ENCODE results near the gene PLRG1. TPM values are rescaled to one million over a fixed set of nuclear protein-coding genes. Genes with fewer than 3 reads are reported as not detected.

The PLRG1 gene
- total and polyA plus RNA-seq, 7 donors: 34.5 to 52.4 (median 43.0) TPM

DNA sequence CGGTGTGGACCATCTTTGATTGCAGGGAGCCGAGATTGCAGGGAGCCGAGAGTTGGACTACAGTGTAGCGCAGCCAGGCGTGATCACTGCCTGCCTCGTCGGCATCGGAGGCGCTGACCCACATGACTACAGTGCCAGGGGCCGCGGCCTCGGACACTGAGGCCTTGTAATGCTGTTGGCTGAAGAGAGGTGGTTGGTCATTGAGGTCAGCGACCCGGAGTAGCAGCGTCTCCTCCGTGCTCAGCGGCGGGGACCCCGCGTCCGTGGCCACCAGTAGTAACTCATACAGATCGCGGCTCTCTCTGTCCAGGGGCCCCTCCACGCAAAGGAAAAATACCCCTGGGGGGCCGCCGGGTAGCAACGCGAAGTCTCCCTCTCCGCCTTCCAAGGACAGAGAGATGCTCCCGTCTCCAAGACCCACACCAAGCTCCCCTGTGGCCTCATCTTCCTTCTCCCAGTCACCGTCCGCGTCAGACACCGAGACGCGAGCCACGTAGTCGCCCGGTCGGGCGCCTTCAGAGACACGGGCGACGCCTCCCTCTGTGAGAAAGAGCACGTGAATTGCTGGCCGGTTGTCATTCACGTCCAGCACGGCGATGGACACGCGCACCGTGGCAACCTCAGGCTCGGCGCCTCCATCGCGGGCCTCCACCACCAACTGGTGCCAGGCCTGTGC lies 60.5 kb downstream of the PLRG1 start:
- Histone ChIP-seq H3K27me3 (ENCODE audit: insufficient read depth in 3 of 3, low read length in 2 of 3) (peaks cover 5 to 55% (median 15%) of the 10 kb centered on the region in 3 donors), H3K4me1 (no peaks in the 10 kb centered on the region), H3K27ac (no peak overlapping the region), H3K9me3 (no peaks in the 10 kb centered on the region), H3K4me3 (peak overlapping the region; percentile 49), H3K36me3 (ENCODE audit: insufficient read depth in 1 of 2, low read depth in 1 of 2) (no peaks in the 10 kb centered on the region)
- DNase-seq (peak in 1 of 2 donors; percentile 10), ATAC-seq (no peak)
- TF ChIP-seq, protein P1, sequence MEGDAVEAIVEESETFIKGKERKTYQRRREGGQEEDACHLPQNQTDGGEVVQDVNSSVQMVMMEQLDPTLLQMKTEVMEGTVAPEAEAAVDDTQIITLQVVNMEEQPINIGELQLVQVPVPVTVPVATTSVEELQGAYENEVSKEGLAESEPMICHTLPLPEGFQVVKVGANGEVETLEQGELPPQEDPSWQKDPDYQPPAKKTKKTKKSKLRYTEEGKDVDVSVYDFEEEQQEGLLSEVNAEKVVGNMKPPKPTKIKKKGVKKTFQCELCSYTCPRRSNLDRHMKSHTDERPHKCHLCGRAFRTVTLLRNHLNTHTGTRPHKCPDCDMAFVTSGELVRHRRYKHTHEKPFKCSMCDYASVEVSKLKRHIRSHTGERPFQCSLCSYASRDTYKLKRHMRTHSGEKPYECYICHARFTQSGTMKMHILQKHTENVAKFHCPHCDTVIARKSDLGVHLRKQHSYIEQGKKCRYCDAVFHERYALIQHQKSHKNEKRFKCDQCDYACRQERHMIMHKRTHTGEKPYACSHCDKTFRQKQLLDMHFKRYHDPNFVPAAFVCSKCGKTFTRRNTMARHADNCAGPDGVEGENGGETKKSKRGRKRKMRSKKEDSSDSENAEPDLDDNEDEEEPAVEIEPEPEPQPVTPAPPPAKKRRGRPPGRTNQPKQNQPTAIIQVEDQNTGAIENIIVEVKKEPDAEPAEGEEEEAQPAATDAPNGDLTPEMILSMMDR (IDR thresholded peaks at IDR 0.05): no peak
- intact Hi-C loops (cut with DNase I): no loop called here
- 40 to 52% (median 43%) methylated on average over 54 to 56 of the region's 56 CpGs for whole genome bisulfite sequencing, 3 donors

DNA sequence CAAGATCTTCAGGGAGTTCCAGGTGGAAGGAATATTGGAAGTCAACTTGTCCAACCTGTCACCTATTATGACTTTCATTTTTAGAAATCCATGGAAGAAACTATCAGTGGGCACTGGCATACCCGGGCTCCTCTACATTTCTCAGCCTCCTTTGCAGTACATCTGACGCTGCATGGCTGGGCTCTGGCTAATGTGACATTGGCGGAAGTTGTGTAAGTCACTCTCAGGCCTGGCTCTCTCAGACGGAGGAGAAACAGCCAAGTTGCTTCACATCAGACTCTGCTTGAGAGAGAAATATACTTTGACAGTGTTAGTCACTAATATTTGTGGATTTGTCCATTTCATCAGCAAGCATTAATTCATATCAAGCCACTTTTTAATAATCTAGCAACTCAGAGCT lies 63.1 kb downstream of the PLRG1 start:
- ATAC-seq: peak in 2 of 4 donors; percentile 35 to 54
- Histone ChIP-seq H3K36me3 (ENCODE audit: insufficient read depth in 1 of 2, low read depth in 1 of 2) (no peaks in the 10 kb centered on the region), H3K27ac (no peak overlapping the region), H3K4me1 (no peaks in the 10 kb centered on the region), H3K4me3 (no peak overlapping the region), H3K9me3 (no peaks in the 10 kb centered on the region), H3K27me3 (ENCODE audit: insufficient read depth in 3 of 3, low read length in 2 of 3) (peaks cover 6 to 45% (median 15%) of the 10 kb centered on the region in 3 donors)
- TF ChIP-seq, protein P1 (IDR thresholded peaks at IDR 0.05): no peak
- peak; percentile 27 to 54 for DNase-seq
- intact Hi-C loops (cut with DNase I): no loop called here
- WGBS, 3 donors: 67 to 79% (median 67%) methylated on average over 4 of the region's 4 CpGs

DNA sequence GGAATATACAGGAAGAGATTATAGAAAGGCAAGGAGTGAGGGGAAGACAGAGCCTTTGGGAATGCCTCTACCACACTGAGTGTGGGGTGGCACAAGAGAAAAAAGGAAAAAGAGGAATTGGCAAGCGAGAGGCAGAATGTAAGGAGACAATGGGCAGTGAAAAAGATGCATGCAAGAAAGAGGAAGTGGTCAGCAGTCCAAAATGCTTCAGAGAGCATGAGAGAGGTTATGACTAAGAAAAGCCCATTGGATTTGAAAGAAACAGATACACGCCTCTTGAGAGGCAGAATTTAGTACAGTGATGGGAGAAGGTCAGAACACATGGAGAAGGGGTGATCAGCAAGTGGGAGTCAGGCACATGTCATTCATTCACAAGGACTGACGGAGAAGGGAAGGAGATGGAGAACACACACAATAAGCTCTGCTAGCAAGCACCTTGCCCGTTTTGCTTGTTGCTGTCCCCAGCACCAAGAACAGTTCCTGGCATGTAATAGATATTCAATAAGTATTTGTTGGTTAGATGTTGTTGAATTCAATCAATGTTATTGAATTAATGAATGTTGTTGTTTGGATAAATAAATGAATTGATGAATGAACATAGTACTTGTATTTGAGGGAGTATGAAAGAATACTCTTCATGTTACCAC lies 65.0 kb downstream of the PLRG1 start:
- no peak overlapping the region for H3K4me3 ChIP-seq
- peaks cover 2 to 26% (median 8%) of the 10 kb centered on the region in 3 donors for H3K27me3 ChIP-seq (ENCODE audit: insufficient read depth in 3 of 3, low read length in 2 of 3)
- WGBS, 3 donors: 46 to 49% (median 47%) methylated on average over 4 of the region's 4 CpGs
- no peaks in the 10 kb centered on the region for H3K4me1 ChIP-seq
- intact Hi-C loops (cut with DNase I): no loop called here
- ATAC-seq: no peak
- H3K36me3 ChIP-seq (ENCODE audit: insufficient read depth in 1 of 2, low read depth in 1 of 2): no peaks in the 10 kb centered on the region
- DNase-seq: no peak
- TF ChIP-seq, protein P1 (IDR thresholded peaks at IDR 0.05): no peak
- H3K9me3 ChIP-seq: no peaks in the 10 kb centered on the region
- no peak overlapping the region for H3K27ac ChIP-seq

Other genes with a start within 250 kb of the PLRG1 start
- gene DCHS2, start 58.6 kb downstream of the PLRG1 start, total RNA-seq: under 1 TPM; 0.15 to 0.84 (median 0.19) TPM
- under 1 TPM in 2 of 3 donors, not detected in 1; 0.01 to 0.03 TPM for gene DCHS2, start 58.6 kb downstream of the PLRG1 start, polyA plus RNA-seq
- gene FGB, start 12.6 kb upstream of the PLRG1 start, total RNA-seq: under 1 TPM in 2 of 4 donors, not detected in 2; 0.54 to 0.77 TPM
- not detected for gene FGB, start 12.6 kb upstream of the PLRG1 start, polyA plus RNA-seq
- gene FGA, start 40.3 kb upstream of the PLRG1 start, total RNA-seq: under 1 TPM in 2 of 4 donors, not detected in 2; 0.79 to 0.83 TPM
- not detected for gene FGA, start 40.3 kb upstream of the PLRG1 start, polyA plus RNA-seq
- gene FGG, start 62.3 kb upstream of the PLRG1 start, total RNA-seq: under 1 TPM in 2 of 4 donors, not detected in 2; 0.75 to 0.84 TPM
- gene FGG, start 62.3 kb upstream of the PLRG1 start, polyA plus RNA-seq: under 1 TPM in 1 of 3 donors, not detected in 2; 0.04 TPM
- not detected for gene LRAT, start 193.6 kb upstream of the PLRG1 start, total RNA-seq
- under 1 TPM in 2 of 3 donors, not detected in 1; 0.01 to 0.05 TPM for gene LRAT, start 193.6 kb upstream of the PLRG1 start, polyA plus RNA-seq
- gene RBM46, start 230.9 kb upstream of the PLRG1 start, total RNA-seq: not detected
- not detected for gene RBM46, start 230.9 kb upstream of the PLRG1 start, polyA plus RNA-seq

Data from psoas muscle (tissue), 8 donors.